Activated B cell treated with CpG ODN at 0.5 μM for 24 hours (primary cell): ENCODE results near the gene ARHGEF10L. TPM values are rescaled to one million over a fixed set of nuclear protein-coding genes. Genes with fewer than 3 reads are reported as not detected.

Experiments used
- ATAC-seq: fragments of 200-7000 bp; cut with Tn5 transposase; one replicate; pipeline ENCODE4 v1.10.0; 2021; ENCODE audit warnings: low read depth, mild to moderate bottlenecking, moderate library complexity
- CTCF ChIA-PET: fragments of 350-600 bp; sonication (Branson Sonifier 250); formaldehyde crosslinking; loops from one replicate; lab custom pipeline; 2021; ENCODE audit warnings: antibody characterized with exemption; lab: Charles Lee
- POLR2A ChIA-PET: fragments of 350-600 bp; sonication (Branson Sonifier 250); formaldehyde crosslinking; loops from one replicate; lab custom pipeline; 2021; ENCODE audit warnings: antibody characterized with exemption; lab: Charles Lee
- DNase-seq: peaks from one replicate; pipeline ENCODE4 v3.0.0; 2022
- H3K27ac Mint-ChIP-seq: one replicate; pipeline ENCODE4 v1.8.0; 2020; ENCODE audit warnings: mixed read lengths
- H3K27me3 Mint-ChIP-seq: one replicate; pipeline ENCODE4 v1.8.0; 2021; ENCODE audit warnings: mixed read lengths
- H3K36me3 Mint-ChIP-seq: one replicate; pipeline ENCODE4 v1.8.0; 2021; ENCODE audit warnings: low read depth, mixed read lengths
- H3K4me1 Mint-ChIP-seq: one replicate; pipeline ENCODE4 v1.8.0; 2021; ENCODE audit warnings: mixed read lengths
- H3K4me3 Mint-ChIP-seq: one replicate; pipeline ENCODE4 v1.8.0; 2020; ENCODE audit warnings: mild to moderate bottlenecking, mixed read lengths
- H3K9me3 Mint-ChIP-seq: one replicate; pipeline ENCODE4 v1.8.0; 2020; ENCODE audit warnings: mixed read lengths
- CTCF ChIP-seq: fragments of 200-600 bp; IDR thresholded peaks from one replicate; pipeline ENCODE4 v1.8.0; 2022; ENCODE audit warnings: antibody characterized with exemption, mild to moderate bottlenecking
- intact Hi-C: fragments of 100-400 bp; cut with micrococcal nuclease; formaldehyde crosslinking; loops from one replicate; pipeline ENCODE4 v1.15.1; 2024
- total RNA-seq: library from RNA; stranded (reverse); gene quantifications from 2 replicates; pipeline ENCODE4 v1.2.3, GENCODE V29; 2022

The ARHGEF10L gene
- total RNA-seq, 1 donor from 2014 or later: 0.62 TPM

GRCh38 chr1:17680308-17680707 lies 140.8 kb downstream of the ARHGEF10L start:
- Mint-ChIP-seq H3K27ac (no peak overlapping the region), H3K4me1 (no peaks in the 10 kb centered on the region), H3K4me3 (no peak overlapping the region), H3K9me3 (no peaks in the 10 kb centered on the region), H3K36me3 (no peaks in the 10 kb centered on the region), H3K27me3 (peaks cover 7% of the 10 kb centered on the region)
- intact Hi-C loops: no loop called here
- DNase-seq: no peak
- POLR2A ChIA-PET: no interaction called here
- CTCF ChIA-PET: no interaction called here
- ATAC-seq: no peak
- no peak for TF ChIP-seq CTCF

- H3K27ac Mint-ChIP-seq: no peak overlapping the region
- no peak for ATAC-seq
- no peaks in the 10 kb centered on the region for H3K36me3 Mint-ChIP-seq
- CTCF ChIA-PET: no interaction called here
- no peak for TF ChIP-seq CTCF
- peaks cover 11% of the 10 kb centered on the region for H3K27me3 Mint-ChIP-seq
- no peaks in the 10 kb centered on the region for H3K9me3 Mint-ChIP-seq
- no peak overlapping the region for H3K4me3 Mint-ChIP-seq
- H3K4me1 Mint-ChIP-seq: no peaks in the 10 kb centered on the region
- intact Hi-C loops: no loop called here
- POLR2A ChIA-PET: no interaction called here
- no peak for DNase-seq
These were observed 142.9 kb downstream of the ARHGEF10L start for GRCh38 chr1:17682400-17682799.

GRCh38 chr1:17683598-17683997 lies 144.1 kb downstream of the ARHGEF10L start:
- Mint-ChIP-seq H3K27ac (no peak overlapping the region), H3K36me3 (no peaks in the 10 kb centered on the region), H3K27me3 (peaks cover 11% of the 10 kb centered on the region), H3K4me1 (no peaks in the 10 kb centered on the region), H3K4me3 (no peak overlapping the region), H3K9me3 (no peaks in the 10 kb centered on the region)
- DNase-seq: no peak
- intact Hi-C loops: no loop called here
- ATAC-seq: no peak
- POLR2A ChIA-PET: no interaction called here
- TF ChIP-seq CTCF: no peak
- CTCF ChIA-PET: no interaction called here

GRCh38 chr1:17684810-17685209 lies 145.3 kb downstream of the ARHGEF10L start:
- Mint-ChIP-seq H3K4me1 (no peaks in the 10 kb centered on the region), H3K27ac (no peak overlapping the region), H3K4me3 (no peak overlapping the region), H3K9me3 (no peaks in the 10 kb centered on the region), H3K27me3 (peaks cover 11% of the 10 kb centered on the region), H3K36me3 (no peaks in the 10 kb centered on the region)
- POLR2A ChIA-PET: no interaction called here
- intact Hi-C loops: no loop called here
- ATAC-seq: no peak
- CTCF ChIA-PET: no interaction called here
- DNase-seq: no peak
- no peak for TF ChIP-seq CTCF

GRCh38 chr1:17686258-17686657 lies 146.8 kb downstream of the ARHGEF10L start:
- H3K27ac Mint-ChIP-seq: no peak overlapping the region
- H3K9me3 Mint-ChIP-seq: no peaks in the 10 kb centered on the region
- no peaks in the 10 kb centered on the region for H3K36me3 Mint-ChIP-seq
- ChIA-PET POLR2A (no interaction called here), CTCF (no interaction called here)
- no peak for DNase-seq
- intact Hi-C loops: no loop called here
- no peak for ATAC-seq
- TF ChIP-seq CTCF: no peak
- no peak overlapping the region for H3K4me3 Mint-ChIP-seq
- no peaks in the 10 kb centered on the region for H3K4me1 Mint-ChIP-seq
- peaks cover 7% of the 10 kb centered on the region for H3K27me3 Mint-ChIP-seq
